GM19035 (cell line): Measurements from ENCODE around the gene GTPBP6.
"Not testable (repeated sequence)": the region's sequence is repeated elsewhere in the genome, so short reads cannot be mapped to it uniquely, and the experiment has no call there.

ENCODE experiments used
- ATAC-seq: cut with Tn5 transposase; IDR thresholded peaks from one replicate; pipeline ENCODE4 v1.9.1; 2021; ENCODE audit not compliant: unreplicated experiment

The GTPBP6 gene

DNA sequence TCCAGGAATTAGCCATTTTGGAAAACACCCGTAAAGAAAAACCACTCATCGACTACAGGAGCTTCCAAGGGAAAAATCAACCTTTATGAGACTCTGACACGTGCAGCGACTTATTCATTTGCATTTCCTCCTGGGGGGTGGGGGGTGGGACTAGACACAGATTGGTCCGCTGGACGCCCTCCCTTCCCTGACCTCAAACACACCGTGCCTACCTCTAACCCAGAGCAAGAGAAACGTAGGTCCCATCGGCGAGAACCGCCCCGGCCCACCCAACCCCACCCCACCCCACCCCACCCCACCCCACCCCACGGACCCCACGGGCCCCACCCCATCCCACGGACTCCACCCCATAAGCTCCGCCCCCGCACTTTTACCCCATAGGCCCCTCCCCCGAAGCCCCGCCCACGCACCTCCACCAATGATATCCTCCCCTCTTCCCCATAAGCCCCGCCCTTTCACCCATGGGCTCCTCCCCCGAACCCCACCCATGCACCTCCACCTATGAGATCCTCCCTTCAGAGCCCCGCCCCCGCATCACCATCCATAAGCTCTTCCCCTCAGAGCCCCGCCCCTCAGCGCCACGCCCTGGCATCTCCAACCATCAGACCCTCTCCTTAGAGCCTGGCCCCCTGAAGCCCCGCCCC, 1.1 kb downstream of the GTPBP6 start:
- ATAC-seq = no peak

DNA sequence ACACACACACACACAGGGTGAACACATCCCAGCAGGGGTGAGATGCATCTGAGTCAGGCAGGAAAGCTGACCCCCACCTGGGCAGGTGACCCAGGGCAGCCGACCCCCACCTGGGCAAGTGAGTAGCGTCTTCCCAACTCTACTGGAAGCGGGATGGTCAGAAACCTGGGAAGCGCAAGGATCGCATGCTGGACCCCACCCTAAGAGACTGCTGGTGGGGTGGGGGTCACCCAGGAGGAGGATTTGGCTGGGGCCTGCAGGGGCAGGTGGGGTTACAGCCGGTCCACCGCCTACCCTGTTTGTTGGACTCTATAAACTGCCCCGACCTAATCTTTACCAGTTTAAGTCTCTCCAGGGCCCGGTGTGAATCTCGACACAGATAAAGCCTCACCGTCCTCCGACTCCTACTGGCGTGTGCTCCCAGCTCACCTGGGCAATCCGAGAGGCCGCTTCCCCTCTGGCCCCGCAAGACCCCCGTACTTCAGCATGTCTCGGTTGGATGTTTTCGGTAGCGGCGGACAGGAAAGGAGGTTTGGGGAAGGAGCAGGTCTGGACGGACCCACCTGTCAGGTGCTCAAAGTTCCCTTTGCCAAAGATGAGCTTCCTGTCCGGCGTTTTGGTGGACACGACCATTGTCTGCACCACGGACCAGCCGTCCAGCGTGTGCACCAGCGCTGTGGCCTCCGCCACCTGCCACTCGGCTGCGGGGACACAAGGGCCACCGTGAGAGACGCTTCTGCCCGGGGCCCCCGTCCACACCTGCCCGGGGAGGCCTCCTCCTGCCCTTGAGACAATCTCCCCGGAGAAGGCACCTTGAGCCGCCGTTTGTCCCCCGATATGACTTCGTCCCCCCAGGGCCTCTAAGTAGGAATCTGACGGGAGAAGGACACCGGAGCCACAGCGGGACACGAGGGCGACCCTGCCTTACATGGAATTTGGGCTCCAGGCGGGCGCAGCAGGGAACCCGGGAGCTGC, 2.0 kb downstream of the GTPBP6 start:
- no peak for ATAC-seq

DNA sequence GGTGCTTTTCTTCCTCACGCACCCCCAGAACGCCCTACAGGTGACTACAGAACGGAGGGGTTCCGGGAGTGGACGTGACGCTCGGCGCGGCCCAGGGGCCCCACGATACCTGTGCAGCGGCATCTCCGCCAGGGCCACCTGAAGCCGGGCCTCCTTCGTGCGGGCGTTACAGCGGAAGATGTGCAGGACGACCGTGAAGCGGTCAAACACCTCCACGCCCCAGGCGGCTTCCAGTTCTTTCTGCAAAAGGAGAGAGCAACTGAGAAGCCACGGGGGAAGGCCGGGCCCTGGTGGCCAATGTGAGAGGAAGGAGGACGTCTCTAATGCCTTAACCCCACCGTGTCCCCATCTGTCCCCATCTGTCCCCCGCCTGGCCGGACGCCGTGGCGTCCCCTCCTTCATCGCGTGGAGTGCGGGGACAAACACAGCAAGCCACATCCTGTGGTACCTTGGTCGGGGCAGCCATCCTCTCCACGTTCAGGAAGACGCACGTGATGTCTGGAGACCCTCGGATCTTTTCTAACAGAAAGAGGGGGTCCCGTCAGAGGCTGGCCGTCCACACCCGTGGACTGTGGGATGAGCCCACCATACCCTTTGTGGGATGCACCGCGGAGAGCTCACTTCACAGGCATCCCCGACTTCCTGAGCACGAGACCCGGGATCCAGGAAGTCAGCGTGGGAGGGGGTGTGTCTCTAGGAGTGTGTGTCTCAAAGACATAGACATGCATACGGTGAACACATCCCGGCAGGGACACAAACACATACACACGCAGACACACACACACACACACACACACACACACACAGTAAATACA, 3.6 kb downstream of the GTPBP6 start:
- ATAC-seq = no peak

DNA sequence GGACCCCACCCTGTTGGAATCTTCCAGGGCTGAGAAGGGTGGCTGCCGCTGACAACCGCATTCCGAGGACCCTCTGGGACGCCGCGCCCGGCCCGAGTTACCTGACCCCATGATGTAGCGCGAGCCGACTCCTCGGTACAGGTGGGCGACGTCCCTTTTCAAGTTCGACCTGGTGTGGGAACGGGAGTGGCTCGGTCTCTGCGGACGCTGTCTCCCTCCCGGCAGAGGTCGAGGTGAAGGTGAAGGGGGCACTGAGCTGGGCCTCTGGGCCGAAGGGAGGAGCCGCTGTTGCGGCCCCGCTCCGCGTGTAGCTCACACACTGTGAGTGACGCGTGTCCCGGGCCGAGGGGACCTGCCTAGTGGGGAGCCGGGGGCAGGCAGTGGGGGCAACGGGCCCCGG, 4.5 kb downstream of the GTPBP6 start:
- no peak for ATAC-seq

DNA sequence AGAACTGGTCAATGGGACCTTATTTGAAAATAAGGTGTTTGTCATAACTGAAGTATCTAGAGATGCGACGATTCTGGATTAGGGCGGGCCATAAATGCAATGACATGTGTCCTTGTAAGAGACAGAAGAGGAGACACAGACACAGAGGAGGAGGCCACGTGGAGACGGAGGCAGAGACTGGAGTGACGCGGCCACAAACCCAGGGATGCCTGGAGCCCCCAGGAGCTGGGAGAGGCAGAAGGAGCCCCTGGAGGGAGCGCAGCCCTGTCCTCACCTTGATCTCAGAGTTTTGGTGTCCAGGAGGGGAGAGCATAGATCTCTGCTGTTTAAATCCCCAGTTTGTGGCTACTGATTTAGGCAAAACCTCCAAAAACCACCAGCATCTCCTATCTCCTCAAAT, 5.0 kb downstream of the GTPBP6 start:
- ATAC-seq = no peak

DNA sequence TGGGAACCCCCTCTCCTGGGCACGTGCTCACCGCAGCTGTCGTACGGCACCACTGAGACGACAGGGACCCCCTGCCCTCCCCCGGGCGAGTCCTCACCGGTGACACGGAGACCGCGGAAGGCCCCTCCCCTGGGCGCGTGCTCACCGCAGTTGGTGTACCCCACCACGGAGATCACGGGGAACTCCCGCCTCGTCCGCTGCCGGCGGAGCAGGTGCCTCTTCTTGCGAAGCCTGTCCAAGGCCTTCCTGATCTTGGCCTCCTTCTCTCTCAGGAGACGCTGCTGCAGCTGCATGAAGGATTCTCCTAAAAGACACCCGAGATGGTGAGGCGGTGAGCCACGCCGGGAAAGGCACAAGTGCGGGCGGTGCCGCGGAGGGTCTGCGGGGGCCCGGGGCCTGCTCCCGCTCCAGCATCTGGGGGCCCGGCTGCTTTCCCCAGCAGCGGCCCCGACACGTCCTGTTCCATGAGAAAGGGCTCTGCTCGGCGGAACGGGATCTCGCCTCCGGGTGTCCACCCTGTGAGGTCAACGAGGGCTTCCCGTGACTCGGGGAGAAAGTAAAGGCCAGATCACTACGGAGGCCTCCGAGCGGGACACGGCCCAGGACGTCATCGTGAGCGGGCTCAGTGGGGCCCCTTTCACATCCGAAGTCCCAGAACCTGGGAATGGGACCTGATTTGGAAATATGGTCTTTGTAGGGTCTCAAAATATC, 5.8 kb downstream of the GTPBP6 start:
- ATAC-seq = no peak

DNA sequence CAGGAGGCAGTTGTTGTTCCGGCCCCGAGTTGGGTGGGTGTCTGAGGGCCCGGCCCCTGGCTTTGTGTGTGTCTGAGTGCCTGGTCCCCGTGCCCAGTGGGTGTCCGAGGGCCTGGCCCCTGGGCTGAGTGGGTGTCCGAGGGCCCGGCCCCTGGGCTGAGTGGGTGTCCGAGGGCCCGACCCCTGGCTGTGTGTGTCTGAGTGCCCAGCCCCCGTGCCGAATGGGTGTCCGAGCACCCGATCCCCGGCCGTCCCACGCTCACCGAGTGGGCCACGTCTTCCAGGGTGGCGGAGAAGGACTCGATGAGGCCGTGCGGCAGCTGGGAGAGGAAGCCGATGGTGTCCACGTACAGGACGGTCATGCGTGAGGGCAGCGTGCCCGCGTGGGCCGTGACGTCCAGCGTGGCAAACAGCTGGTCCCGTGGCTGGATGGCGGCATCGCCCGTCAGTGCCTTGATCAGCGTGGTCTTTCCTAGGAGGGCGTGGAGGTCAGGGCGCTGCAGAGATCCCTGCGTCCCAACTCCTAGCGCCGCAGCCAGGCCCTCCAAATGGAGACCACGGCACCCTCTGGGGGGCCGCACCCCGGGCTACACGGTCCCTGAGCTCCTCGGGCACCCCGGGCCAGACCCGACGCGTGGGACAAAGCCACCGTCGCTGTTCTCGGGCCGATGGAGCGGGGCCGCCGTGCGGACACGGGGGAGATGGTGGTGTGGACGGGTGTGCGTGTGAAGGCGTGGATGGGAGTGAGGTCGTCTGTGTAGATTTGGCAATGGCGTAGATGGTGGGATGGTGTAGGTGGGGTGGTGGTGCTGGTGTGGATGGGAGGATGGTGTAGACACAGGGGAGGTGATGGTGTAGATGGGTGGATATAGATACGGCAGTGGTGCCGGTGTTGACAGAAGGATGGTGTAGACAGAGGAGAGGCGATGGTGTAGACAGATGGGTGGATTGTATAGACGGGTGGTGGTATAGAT, 7.2 kb downstream of the GTPBP6 start:
- ATAC-seq = no peak

DNA sequence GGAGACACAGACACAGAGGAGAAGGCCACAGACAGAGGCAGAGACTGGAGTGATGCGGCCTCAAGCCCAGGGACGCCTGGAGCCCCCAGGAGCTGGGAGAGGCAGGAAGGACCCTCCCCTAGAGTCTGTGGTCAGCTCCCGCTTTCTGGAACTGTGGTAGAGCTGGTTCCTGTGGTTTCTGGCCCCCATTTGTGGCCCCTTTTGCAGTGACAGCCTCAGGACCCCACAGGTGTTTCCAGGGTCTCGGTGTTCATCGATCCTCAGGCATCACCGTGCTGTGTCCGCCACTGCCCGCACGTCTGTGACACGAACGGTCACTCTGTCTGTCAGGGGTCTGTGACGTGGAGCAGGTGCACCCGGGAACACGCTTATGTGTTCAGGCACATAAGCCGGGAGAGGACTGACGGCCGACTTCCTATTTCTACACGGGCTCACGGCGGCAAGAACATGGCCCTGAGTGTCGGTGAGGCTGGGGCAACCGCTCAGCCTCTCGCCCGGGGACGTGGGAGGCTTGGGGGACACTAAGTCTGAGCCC, 7.9 kb downstream of the GTPBP6 start:
- no peak for ATAC-seq

DNA sequence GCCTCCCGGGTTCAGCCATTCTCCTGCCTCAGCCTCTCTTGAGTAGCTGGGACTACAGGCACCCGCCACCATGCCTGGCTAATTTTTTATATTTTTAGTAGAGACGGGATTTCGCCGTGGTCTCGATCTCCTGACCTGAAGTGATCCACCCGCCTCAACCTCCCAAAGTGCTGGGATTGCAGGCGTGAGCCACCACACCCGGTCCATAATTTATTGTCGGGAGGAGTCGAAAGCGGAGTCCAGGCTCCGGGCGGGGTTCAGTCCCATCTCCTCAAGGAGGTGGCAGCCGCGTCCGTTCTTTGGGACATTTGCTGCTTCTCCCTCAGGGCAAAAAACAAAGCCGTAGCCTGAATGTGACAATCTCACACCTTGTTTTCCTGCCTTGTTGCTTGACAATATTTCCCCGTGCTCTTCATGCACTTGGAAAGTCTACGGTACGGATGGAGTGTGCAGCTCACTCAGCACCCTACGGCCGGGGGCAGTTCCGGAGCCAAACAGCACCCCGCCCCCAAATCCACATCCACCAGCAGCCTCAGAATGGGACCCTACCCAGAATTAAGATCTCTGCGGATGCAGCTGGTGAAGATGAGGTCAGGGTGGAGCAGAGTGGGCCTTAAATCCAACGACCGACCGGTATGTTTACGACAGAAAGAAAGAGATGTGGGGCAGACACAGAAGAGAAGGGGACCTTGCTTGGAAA, 9.6 kb downstream of the GTPBP6 start:
- ATAC-seq = no peak

DNA sequence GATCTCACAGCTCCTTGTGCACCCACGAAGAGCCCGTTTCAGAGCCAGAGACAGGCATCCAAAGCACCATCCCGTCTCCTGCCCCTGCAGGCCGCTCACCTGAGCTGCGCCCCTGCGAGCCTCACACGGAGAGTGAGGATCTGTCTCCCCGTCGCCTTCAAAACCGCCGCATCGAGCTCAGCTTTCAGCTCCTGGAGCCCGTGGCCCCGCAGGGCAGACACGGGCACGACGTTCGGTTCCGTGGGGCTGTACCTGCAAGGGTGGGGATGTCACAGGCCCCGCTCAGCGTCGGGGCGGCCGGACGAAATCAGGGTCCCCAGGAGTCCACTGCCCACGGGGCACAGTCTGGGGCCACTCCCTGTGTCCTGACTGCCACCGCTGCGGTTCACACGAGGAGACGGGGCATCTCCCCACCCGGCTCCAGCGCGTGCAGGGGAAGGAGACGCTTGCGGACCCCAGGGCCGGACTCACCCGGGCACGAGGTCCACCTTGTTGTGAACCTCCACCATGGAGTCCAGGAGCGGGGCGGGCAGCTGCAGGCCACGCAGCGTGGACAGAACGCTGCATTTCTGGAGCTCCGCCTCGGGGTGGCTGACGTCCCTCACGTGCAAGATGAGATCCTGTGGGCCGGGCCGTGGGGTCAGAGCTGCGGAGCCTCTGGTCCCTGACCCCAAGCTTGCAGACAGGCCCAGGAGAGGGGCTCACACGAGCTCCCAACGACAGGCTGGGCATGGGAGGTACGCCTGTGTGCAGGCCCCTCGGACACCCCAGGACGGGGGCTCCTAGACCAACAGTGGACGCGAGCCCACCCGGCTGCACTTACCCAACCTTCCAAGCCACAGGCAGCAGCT, 11.1 kb downstream of the GTPBP6 start:
- ATAC-seq = no peak

DNA sequence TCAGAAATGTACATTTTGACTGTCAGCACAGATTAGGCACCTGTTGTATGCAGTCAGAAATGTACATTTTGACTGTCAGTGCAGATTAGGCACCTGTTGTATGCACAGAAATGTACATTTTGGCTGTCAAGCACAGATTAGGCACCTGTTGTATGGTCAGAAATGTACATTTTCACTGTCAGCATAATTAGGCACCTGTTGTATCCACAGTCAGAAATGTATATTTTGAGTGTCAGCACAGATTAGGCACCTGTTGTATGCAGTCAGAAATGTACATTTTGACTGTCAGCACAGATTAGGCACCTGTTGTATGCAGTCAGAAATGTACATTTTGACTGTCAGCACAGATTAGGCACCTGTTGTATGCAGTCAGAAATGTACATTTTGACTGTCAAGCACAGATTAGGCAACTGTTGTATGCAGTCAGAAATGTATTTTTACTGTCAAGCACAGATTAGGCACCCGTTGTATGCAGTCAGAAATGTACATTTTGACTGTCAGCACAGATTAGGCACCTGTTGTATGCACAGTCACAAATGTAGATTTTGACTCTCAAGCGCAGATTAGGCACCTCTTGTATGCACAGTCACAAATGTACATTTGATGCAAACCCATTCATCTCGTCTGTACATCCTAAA, 11.9 kb downstream of the GTPBP6 start:
- not testable (repeated sequence) for ATAC-seq

DNA sequence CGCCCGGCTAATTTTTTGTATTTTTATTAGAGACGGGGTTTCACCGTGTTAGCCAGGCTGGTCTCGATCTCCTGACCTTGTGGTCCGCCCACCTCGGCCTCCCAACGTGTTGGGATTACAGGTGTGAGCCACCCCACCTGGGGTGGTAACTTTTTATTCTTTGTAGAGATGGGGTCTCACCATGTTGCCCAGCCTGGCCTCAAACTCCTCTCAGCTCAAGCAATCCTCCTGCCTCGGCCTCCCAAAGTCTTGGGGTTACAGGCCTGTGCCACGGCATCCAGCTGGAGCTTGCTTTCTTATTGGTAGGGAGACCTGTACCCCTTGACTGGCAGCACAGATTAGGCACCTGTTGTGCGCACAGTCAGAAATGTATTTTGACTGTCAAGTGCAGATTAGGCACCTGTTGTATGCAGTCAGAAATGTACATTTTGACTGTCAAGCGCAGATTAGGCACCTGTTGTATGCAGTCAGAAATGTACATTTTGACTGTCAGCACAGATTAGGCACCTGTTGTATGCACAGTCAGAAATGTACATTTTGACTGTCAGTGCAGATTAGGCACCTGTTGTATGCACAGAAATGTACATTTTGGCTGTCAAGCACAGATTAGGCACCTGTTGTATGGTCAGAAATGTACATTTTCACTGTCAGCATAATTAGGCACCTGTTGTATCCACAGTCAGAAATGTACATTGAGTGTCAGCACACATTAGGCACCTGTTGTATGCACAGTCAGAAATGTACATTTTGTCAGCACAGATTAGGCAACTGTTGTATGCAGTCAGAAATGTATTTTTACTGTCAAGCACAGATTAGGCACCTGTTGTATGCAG, 12.6 kb downstream of the GTPBP6 start:
- ATAC-seq = not testable (repeated sequence)

DNA sequence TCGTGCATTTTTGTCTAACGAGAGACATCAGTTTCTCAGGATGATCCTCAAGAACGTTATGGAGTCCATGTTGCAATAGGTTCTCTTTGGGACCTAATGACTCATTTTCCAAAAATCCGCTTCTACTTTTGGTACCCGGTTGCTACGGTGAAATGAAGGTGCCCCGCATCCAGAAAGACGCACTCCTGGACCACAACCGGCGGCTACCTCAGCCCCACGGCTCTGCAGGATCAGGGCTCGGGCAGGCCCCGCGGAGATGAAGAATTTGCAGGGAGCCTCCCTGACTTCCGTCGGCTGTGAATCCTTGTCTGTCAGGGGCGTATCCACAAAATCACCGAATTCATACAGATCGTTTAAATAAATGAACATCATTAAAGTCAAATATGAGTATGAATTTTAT, 15.6 kb downstream of the GTPBP6 start:
- no peak for ATAC-seq

DNA sequence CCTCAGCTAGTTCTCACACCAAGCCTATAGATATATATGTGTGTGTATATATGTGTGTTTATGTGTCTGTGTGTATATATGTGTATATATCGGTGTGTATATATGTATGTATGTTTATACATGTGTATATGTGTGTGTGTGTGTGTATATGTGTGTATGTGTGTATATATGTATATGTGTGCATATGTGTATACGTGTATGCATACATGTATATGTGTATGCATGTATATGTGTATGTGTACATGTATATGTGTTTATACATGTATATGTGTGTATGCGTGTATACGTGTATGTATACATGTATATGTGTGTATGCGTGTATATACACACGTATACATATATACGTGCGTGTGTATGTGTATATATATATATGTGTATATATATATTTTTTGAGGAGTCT, 18.3 kb downstream of the GTPBP6 start:
- no peak for ATAC-seq

DNA sequence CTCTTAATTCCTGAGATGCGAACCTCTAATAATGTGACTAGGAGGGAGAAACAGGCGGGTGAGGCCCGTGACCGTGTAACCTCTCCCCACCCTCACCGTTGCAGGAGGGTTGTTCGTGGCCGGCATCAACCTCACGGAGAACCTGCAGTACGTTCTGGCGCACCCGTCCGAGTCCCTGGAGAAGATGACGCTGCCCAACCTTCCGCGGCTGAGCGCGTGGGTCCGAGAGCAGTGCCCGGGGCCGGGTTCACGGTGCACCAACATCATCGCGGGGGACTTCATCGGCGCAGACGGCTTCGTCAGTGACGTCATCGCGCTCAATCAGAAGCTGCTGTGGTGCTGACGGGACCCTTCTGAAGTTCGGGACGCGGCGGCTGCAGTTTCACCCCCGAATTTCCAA, 19.6 kb downstream of the GTPBP6 start:
- no peak for ATAC-seq

DNA sequence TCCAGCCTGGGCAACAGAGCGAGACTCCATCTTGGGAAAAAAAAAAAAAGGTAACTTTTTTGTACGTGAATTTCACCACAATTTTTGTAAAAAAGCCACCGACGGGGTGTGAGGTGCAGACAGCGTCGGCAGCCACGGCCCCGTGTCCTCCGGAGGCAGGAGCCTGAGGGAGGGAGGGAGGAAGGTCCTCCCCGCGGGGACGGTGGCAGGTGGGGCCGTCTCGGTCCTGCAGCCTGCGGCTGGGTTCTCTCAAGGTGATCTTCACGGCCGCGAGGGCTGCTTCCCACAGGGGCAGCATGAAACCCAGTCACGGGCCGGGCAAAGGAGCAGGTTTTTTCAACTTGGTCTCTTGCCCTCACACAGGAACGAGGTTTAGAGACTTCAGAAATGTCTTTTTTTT, 23.5 kb downstream of the GTPBP6 start:
- no peak for ATAC-seq
